HEK293T (cell line): Measurements from ENCODE around the gene METTL5.
"Not testable (repeated sequence)": the region's sequence is repeated elsewhere in the genome, so short reads cannot be mapped to it uniquely, and the experiment has no call there.

ENCODE experiments used
- CTCF ChIA-PET: fragments of 350-600 bp; formaldehyde crosslinking; extraction: SDS; loops from one replicate; lab custom pipeline; 2021; ENCODE audit warnings: antibody characterized with exemption, inconsistent platforms; lab: Yijun Ruan, JAX
- POLR2A ChIA-PET: fragments of 350-600 bp; formaldehyde crosslinking; extraction: SDS; loops from one replicate; lab custom pipeline; 2020; ENCODE audit warnings: antibody characterized with exemption, inconsistent platforms; lab: Yijun Ruan, JAX
- DNase-seq: peaks from one replicate; pipeline ENCODE4 v3.0.0; 2012; ENCODE audit warnings: mixed read lengths; ENCODE audit errors: extremely low spot score
- ARNT ChIP-seq: fragments of 450-650 bp; IDR thresholded peaks from 2 replicates; pipeline ENCODE4 v1.6.1; 2017; ENCODE audit warnings: mild to moderate bottlenecking
- BHLHE40 ChIP-seq: fragments of 450-650 bp; IDR thresholded peaks from 2 replicates; pipeline ENCODE4 v1.6.1; 2016; ENCODE audit warnings: mild to moderate bottlenecking, moderate library complexity, borderline replicate concordance
- CTBP1 ChIP-seq: fragments of 450-650 bp; IDR thresholded peaks from 2 replicates; pipeline ENCODE4 v1.6.1; 2016; ENCODE audit warnings: borderline replicate concordance
- ELF4 ChIP-seq: fragments of 450-650 bp; IDR thresholded peaks from 2 replicates; pipeline ENCODE4 v1.6.1; 2017; ENCODE audit warnings: antibody characterized with exemption
- FOXA1 ChIP-seq: fragments of 450-650 bp; IDR thresholded peaks from 2 replicates; pipeline ENCODE4 v1.6.1; 2016; ENCODE audit warnings: mild to moderate bottlenecking
- FOXK2 ChIP-seq: fragments of 450-650 bp; IDR thresholded peaks from 2 replicates; pipeline ENCODE4 v1.6.1; 2016; ENCODE audit warnings: mild to moderate bottlenecking
- FOXM1 ChIP-seq: fragments of 450-650 bp; IDR thresholded peaks from 2 replicates; pipeline ENCODE4 v1.6.1; 2017; ENCODE audit warnings: mild to moderate bottlenecking, borderline replicate concordance
- HDGF ChIP-seq: fragments of 450-650 bp; IDR thresholded peaks from 2 replicates; pipeline ENCODE4 v1.6.1; 2017; ENCODE audit warnings: antibody characterized with exemption, borderline replicate concordance
- L3MBTL2 ChIP-seq: fragments of 450-650 bp; conservative IDR thresholded peaks from 2 replicates; pipeline ENCODE4 v1.6.1; 2016; ENCODE audit warnings: mild to moderate bottlenecking
- LEF1 ChIP-seq: fragments of 450-650 bp; IDR thresholded peaks from 2 replicates; pipeline ENCODE4 v1.6.1; 2017; ENCODE audit warnings: mild to moderate bottlenecking, borderline replicate concordance
- NFRKB ChIP-seq: fragments of 450-650 bp; IDR thresholded peaks from 2 replicates; pipeline ENCODE4 v1.6.1; 2016; ENCODE audit warnings: mild to moderate bottlenecking, moderate library complexity
- SP1 ChIP-seq: fragments of 450-650 bp; IDR thresholded peaks from 2 replicates; pipeline ENCODE4 v1.6.1; 2017
- SUZ12 ChIP-seq: fragments of 450-650 bp; IDR thresholded peaks from 2 replicates; pipeline ENCODE4 v1.6.1; 2016; ENCODE audit warnings: mild to moderate bottlenecking
- TARDBP ChIP-seq: fragments of 450-650 bp; IDR thresholded peaks from 2 replicates; pipeline ENCODE4 v1.6.1; 2016
- ZNF384 ChIP-seq: fragments of 450-650 bp; IDR thresholded peaks from 2 replicates; pipeline ENCODE4 v1.6.1; 2016
- TF ChIP-seq, protein P1 (sequence below): fragments of 450-650 bp; IDR thresholded peaks from 2 replicates; pipeline ENCODE4 v1.6.1; 2016

Gene METTL5

DNA sequence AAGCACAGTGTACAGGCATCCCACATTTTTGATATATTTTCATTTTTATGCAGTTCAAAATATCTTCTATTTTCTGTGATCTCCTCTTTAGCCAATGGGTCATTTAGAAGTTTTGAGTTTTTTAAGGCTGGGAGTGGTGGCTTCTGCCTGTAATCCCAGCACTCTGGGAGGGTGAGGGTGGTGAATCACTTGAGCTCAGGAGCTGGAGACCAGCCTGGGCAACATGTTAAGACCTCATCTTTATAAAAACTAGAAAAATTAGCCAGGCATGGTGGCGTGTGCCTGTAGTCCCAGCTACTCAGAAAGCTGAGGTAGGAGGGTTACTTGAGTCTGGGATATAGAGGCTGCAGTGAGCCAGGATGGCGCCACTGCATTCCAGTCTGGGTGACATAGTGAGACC is 20.3 kb upstream of the METTL5 start:
- POLR2A ChIA-PET: no interaction called here

DNA sequence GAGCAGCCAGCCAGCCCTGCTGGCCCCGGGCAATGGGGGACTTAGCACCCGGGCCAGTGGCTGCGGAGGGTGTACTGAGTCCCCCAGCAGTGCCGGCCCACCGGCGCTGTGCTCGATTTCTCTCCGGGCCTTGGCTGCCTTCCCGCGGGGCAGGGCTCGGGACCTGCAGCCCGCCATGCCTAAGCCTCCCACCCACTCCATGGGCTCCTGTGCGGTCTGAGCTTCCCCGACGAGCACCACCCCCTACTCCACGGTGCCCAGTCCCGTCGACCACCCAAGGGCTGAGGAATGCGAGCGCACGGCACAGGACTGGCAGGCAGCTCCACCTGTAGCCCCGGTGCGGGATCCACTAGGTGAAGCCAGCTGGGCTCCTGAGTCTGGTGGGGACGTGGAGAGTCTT is 16.9 kb upstream of the METTL5 start:
- DNase-seq, CTCF ChIA-PET, POLR2A ChIA-PET: not testable (repeated sequence)

More for the DNA sequence above, 20.3 kb upstream of the METTL5 start:
- no peak for DNase-seq
- TF ChIP-seq ELF4 (no peak), ARNT (no peak), HDGF (no peak), SUZ12 (no peak), FOXM1 (no peak), TARDBP (no peak), SP1 (no peak)
- CTCF ChIA-PET: no interaction called here

GRCh38 chr2:169840747-169841142 is 16.0 kb upstream of the METTL5 start:
- ChIA-PET POLR2A (no interaction called here), CTCF (no interaction called here)
- TF ChIP-seq FOXA1 (no peak), FOXK2 (no peak), ZNF384 (no peak), NFRKB (no peak), ARNT (no peak), CTBP1 (no peak), HDGF (no peak), SP1 (no peak), ELF4 (no peak), FOXM1 (no peak), TARDBP (no peak), BHLHE40 (no peak), L3MBTL2 (no peak), LEF1 (no peak), SUZ12 (no peak)
- TF ChIP-seq, protein P1, sequence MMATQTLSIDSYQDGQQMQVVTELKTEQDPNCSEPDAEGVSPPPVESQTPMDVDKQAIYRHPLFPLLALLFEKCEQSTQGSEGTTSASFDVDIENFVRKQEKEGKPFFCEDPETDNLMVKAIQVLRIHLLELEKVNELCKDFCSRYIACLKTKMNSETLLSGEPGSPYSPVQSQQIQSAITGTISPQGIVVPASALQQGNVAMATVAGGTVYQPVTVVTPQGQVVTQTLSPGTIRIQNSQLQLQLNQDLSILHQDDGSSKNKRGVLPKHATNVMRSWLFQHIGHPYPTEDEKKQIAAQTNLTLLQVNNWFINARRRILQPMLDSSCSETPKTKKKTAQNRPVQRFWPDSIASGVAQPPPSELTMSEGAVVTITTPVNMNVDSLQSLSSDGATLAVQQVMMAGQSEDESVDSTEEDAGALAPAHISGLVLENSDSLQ: no peak
- no peak for DNase-seq

DNA sequence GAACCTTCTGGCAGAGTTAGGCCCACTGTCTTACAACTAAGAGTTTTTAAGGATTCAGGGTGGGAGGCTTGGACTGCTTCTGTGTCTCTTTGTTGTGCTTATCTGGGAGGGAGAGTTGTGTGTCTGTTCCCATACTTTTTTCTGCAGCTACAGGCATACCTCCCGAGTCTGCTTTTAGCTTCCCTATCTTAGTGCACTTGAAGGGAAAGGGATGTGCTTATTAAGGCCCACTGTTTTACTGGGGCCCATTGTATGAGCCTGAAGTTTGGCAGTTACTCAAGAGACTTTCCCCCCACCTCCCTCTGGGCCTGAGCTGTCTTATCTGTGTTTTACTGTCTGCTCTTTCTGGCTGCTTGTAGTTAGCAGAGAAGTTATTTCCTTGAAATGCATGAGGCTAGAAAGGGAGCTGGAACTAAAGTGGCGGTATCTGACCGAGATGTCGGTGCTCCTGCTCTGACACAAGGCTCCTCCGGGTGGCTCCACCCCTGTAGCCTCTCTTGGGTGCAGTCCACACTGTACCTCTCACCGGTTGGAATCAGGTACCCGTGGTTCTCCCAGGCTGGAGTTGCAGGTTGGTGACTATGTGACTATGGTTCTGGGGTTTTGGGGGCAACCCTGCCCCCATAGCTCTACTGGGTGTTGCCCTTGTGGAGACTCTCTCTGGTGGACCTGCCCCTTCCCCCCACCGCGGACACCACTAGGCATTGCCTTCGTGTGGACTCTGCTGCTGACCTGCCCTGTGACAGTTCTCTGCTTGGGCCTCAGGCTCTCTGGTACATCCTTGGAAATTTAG is 15.4 kb upstream of the METTL5 start:
- CTCF ChIA-PET: no interaction called here
- POLR2A ChIA-PET: interaction anchor here (1.0 kb wide), 1 partner anchor 12 kb away, joined by 3 read pairs; no protein-coding TSS in a partner anchor
- peak; percentile 12 for DNase-seq
- no peak for TF ChIP-seq SUZ12
- TF ChIP-seq SP1: no peak
- TF ChIP-seq FOXM1: no peak
- TF ChIP-seq L3MBTL2: no peak
- TF ChIP-seq HDGF: no peak

- TF ChIP-seq SUZ12: no peak
- no peak for TF ChIP-seq FOXK2
- no peak for TF ChIP-seq LEF1
- TF ChIP-seq TARDBP: no peak
- no peak for TF ChIP-seq FOXM1
- no peak for TF ChIP-seq HDGF
- TF ChIP-seq ZNF384: no peak
- TF ChIP-seq SP1: no peak
- no peak for DNase-seq
- ChIA-PET POLR2A (no interaction called here), CTCF (no interaction called here)
These were observed 14.2 kb upstream of the METTL5 start for GRCh38 chr2:169838743-169839489.

GRCh38 chr2:169834401-169834800 is 9.7 kb upstream of the METTL5 start:
- no peak for TF ChIP-seq NFRKB
- no peak for TF ChIP-seq FOXA1
- TF ChIP-seq FOXK2: no peak
- no peak for TF ChIP-seq ARNT
- no peak for TF ChIP-seq LEF1
- TF ChIP-seq SUZ12: no peak
- no peak for TF ChIP-seq ZNF384
- no peak for TF ChIP-seq L3MBTL2
- no peak for TF ChIP-seq CTBP1
- TF ChIP-seq, protein P1: no peak
- ChIA-PET CTCF (no interaction called here), POLR2A (no interaction called here)
- DNase-seq: no peak
